ENCODE results near the gene BUB1. TPM values are rescaled to one million over a fixed set of nuclear protein-coding genes. Genes with fewer than 3 reads are reported as not detected.

BUB1 gene
- total and polyA plus RNA-seq, 4 experiments from 2014 or later: 1.2 to 2.9 (median 1.7) TPM; not detected in 1

- H3K4me1 ChIP-seq (ENCODE audit: insufficient read depth, low read length): peaks cover 18% of the 10 kb centered on the region
- H3K9me3 ChIP-seq (ENCODE audit: control insufficient read depth in 1 of 2, low read length in 2 of 2): no peaks in the 10 kb centered on the region
- no peak for DNase-seq
- intact Hi-C loops (cut with micrococcal nuclease): no loop called here
- H3K36me3 ChIP-seq (ENCODE audit: insufficient read depth, low read length): no peaks in the 10 kb centered on the region
- H3K27ac ChIP-seq (ENCODE audit: low read depth, low read length): no peak overlapping the region
- Mint-ChIP-seq H3K27ac (peak overlapping the region in 5 of 7 donors; percentile 50 to 86 (median 56)), H3K9me3 (no peaks in the 10 kb centered on the region), H3K4me1 (peaks cover 9 to 12% (median 10%) of the 10 kb centered on the region in 4 donors), H3K36me3 (no peaks in the 10 kb centered on the region), H3K27me3 (no peaks in the 10 kb centered on the region), H3K4me3 (no peak overlapping the region)
- no peak overlapping the region for H3K4me3 ChIP-seq (ENCODE audit: low read length in 2 of 2)
- POLR2A ChIA-PET (ENCODE audit: partially characterized antibody): interaction anchor here (1.2 kb wide), 1 partner anchor 9 kb away, joined by 4 read pairs; the partner anchor contains the start of gene BUB1
- CTCF ChIA-PET (ENCODE audit: partially characterized antibody): interaction anchor here (1.4 to 1.6 kb wide), 2 partner anchors 11 to 86 kb away, joined by 3 to 6 read pairs; no protein-coding TSS in a partner anchor
- no peaks in the 10 kb centered on the region for H3K27me3 ChIP-seq (ENCODE audit: insufficient read depth, low read length)
These were observed 8.8 kb downstream of the BUB1 start for GRCh38 chr2:110669079-110669478.

- H3K27me3 ChIP-seq (ENCODE audit: insufficient read depth, low read length): no peaks in the 10 kb centered on the region
- H3K36me3 ChIP-seq (ENCODE audit: insufficient read depth, low read length): no peaks in the 10 kb centered on the region
- CTCF ChIA-PET (ENCODE audit: partially characterized antibody): no interaction called here
- no peak overlapping the region for H3K27ac ChIP-seq (ENCODE audit: low read depth, low read length)
- no peak for DNase-seq
- H3K4me3 ChIP-seq (ENCODE audit: low read length in 2 of 2): no peak overlapping the region
- Mint-ChIP-seq H3K27me3 (no peaks in the 10 kb centered on the region), H3K36me3 (no peaks in the 10 kb centered on the region), H3K4me1 (peaks cover 9 to 12% (median 10%) of the 10 kb centered on the region in 4 donors), H3K9me3 (no peaks in the 10 kb centered on the region), H3K4me3 (no peak overlapping the region), H3K27ac (no peak overlapping the region)
- H3K4me1 ChIP-seq (ENCODE audit: insufficient read depth, low read length): peaks cover 18% of the 10 kb centered on the region
- POLR2A ChIA-PET (ENCODE audit: partially characterized antibody): interaction anchor here (0.9 to 1.3 kb wide), 2 partner anchors 9 to 11 kb away, joined by 4 to 5 read pairs; partner anchors contain the start of gene BUB1
- no peaks in the 10 kb centered on the region for H3K9me3 ChIP-seq (ENCODE audit: control insufficient read depth in 1 of 2, low read length in 2 of 2)
- intact Hi-C loops (cut with micrococcal nuclease): no loop called here
These were observed 10.8 kb downstream of the BUB1 start for GRCh38 chr2:110667071-110667470.

- H3K36me3 Mint-ChIP-seq: no peaks in the 10 kb centered on the region
- H3K27ac ChIP-seq (ENCODE audit: low read depth, low read length): no peak overlapping the region
- H3K4me3 ChIP-seq (ENCODE audit: low read length in 2 of 2): no peak overlapping the region
- DNase-seq: no peak
- H3K9me3 Mint-ChIP-seq: no peaks in the 10 kb centered on the region
- peaks cover 15% of the 10 kb centered on the region for H3K4me1 ChIP-seq (ENCODE audit: insufficient read depth, low read length)
- ChIA-PET POLR2A (ENCODE audit: partially characterized antibody) (no interaction called here), CTCF (ENCODE audit: partially characterized antibody) (no interaction called here)
- intact Hi-C loops (cut with micrococcal nuclease): no loop called here
- no peak overlapping the region for H3K27ac Mint-ChIP-seq
- no peaks in the 10 kb centered on the region for H3K9me3 ChIP-seq (ENCODE audit: control insufficient read depth in 1 of 2, low read length in 2 of 2)
- no peak overlapping the region for H3K4me3 Mint-ChIP-seq
- peaks cover 2% of the 10 kb centered on the region for H3K36me3 ChIP-seq (ENCODE audit: insufficient read depth, low read length)
- no peaks in the 10 kb centered on the region for H3K27me3 ChIP-seq (ENCODE audit: insufficient read depth, low read length)
- H3K4me1 Mint-ChIP-seq: peaks cover 7 to 9% (median 8%) of the 10 kb centered on the region in 4 donors
- no peaks in the 10 kb centered on the region for H3K27me3 Mint-ChIP-seq
These were observed 13.7 kb downstream of the BUB1 start for GRCh38 chr2:110664135-110664534.

GRCh38 chr2:110662560-110662959, 15.3 kb downstream of the BUB1 start:
- Histone ChIP-seq H3K27me3 (ENCODE audit: insufficient read depth, low read length) (no peaks in the 10 kb centered on the region), H3K36me3 (ENCODE audit: insufficient read depth, low read length) (peaks cover 4% of the 10 kb centered on the region), H3K4me3 (ENCODE audit: low read length in 2 of 2) (no peak overlapping the region), H3K9me3 (ENCODE audit: control insufficient read depth in 1 of 2, low read length in 2 of 2) (no peaks in the 10 kb centered on the region), H3K27ac (ENCODE audit: low read depth, low read length) (no peak overlapping the region), H3K4me1 (ENCODE audit: insufficient read depth, low read length) (peaks cover 13% of the 10 kb centered on the region)
- Mint-ChIP-seq H3K4me1 (peaks cover 5 to 10% (median 9%) of the 10 kb centered on the region in 4 donors), H3K4me3 (no peak overlapping the region), H3K9me3 (no peaks in the 10 kb centered on the region), H3K27me3 (no peaks in the 10 kb centered on the region), H3K27ac (no peak overlapping the region), H3K36me3 (no peaks in the 10 kb centered on the region)
- intact Hi-C loops (cut with micrococcal nuclease): no loop called here
- ChIA-PET POLR2A (ENCODE audit: partially characterized antibody) (no interaction called here), CTCF (ENCODE audit: partially characterized antibody) (interaction anchor here (1.5 kb wide), 1 partner anchor 17 kb away, joined by 3 read pairs; no protein-coding TSS in a partner anchor)
- DNase-seq: no peak

- Mint-ChIP-seq H3K27me3 (no peaks in the 10 kb centered on the region), H3K36me3 (no peaks in the 10 kb centered on the region), H3K4me3 (no peak overlapping the region), H3K27ac (no peak overlapping the region), H3K9me3 (no peaks in the 10 kb centered on the region), H3K4me1 (peaks cover 7 to 15% (median 14%) of the 10 kb centered on the region in 4 donors)
- Histone ChIP-seq H3K4me1 (ENCODE audit: insufficient read depth, low read length) (peaks cover 16% of the 10 kb centered on the region), H3K27ac (ENCODE audit: low read depth, low read length) (no peak overlapping the region), H3K27me3 (ENCODE audit: insufficient read depth, low read length) (no peaks in the 10 kb centered on the region), H3K4me3 (ENCODE audit: low read length in 2 of 2) (no peak overlapping the region), H3K9me3 (ENCODE audit: control insufficient read depth in 1 of 2, low read length in 2 of 2) (no peaks in the 10 kb centered on the region), H3K36me3 (ENCODE audit: insufficient read depth, low read length) (peaks cover 4% of the 10 kb centered on the region)
- DNase-seq: no peak
- ChIA-PET POLR2A (ENCODE audit: partially characterized antibody) (no interaction called here), CTCF (ENCODE audit: partially characterized antibody) (no interaction called here)
- intact Hi-C loops (cut with micrococcal nuclease): no loop called here
These were observed 17.3 kb downstream of the BUB1 start for GRCh38 chr2:110660558-110660957.

GRCh38 chr2:110659248-110659647, 18.6 kb downstream of the BUB1 start:
- POLR2A ChIA-PET (ENCODE audit: partially characterized antibody): interaction anchor here (2.1 kb wide), 1 partner anchor 19 kb away, joined by 10 read pairs; the partner anchor contains the start of gene BUB1
- Mint-ChIP-seq H3K4me3 (no peak overlapping the region), H3K27ac (peak overlapping the region in 3 of 7 donors; percentile 10 to 76 (median 15)), H3K27me3 (no peaks in the 10 kb centered on the region), H3K9me3 (no peaks in the 10 kb centered on the region), H3K4me1 (peaks cover 7 to 15% (median 14%) of the 10 kb centered on the region in 4 donors), H3K36me3 (no peaks in the 10 kb centered on the region)
- Histone ChIP-seq H3K4me1 (ENCODE audit: insufficient read depth, low read length) (peaks cover 16% of the 10 kb centered on the region), H3K27ac (ENCODE audit: low read depth, low read length) (no peak overlapping the region), H3K36me3 (ENCODE audit: insufficient read depth, low read length) (peaks cover 4% of the 10 kb centered on the region), H3K9me3 (ENCODE audit: control insufficient read depth in 1 of 2, low read length in 2 of 2) (no peaks in the 10 kb centered on the region), H3K27me3 (ENCODE audit: insufficient read depth, low read length) (no peaks in the 10 kb centered on the region), H3K4me3 (ENCODE audit: low read length in 2 of 2) (no peak overlapping the region)
- intact Hi-C loops (cut with micrococcal nuclease): no loop called here
- no peak for DNase-seq
- CTCF ChIA-PET (ENCODE audit: partially characterized antibody): no interaction called here

- Mint-ChIP-seq H3K36me3 (peaks cover 0 to 4% of the 10 kb centered on the region in 2 donors), H3K9me3 (no peaks in the 10 kb centered on the region), H3K4me3 (peak overlapping the region; percentile 10 to 74 (median 64)), H3K27ac (peak overlapping the region; percentile 23 to 88 (median 72)), H3K27me3 (no peaks in the 10 kb centered on the region), H3K4me1 (peaks cover 7 to 15% (median 14%) of the 10 kb centered on the region in 4 donors)
- Histone ChIP-seq H3K36me3 (ENCODE audit: insufficient read depth, low read length) (peaks cover 4% of the 10 kb centered on the region), H3K4me3 (ENCODE audit: low read length in 2 of 2) (no peak overlapping the region), H3K27ac (ENCODE audit: low read depth, low read length) (peak overlapping the region; percentile 1), H3K27me3 (ENCODE audit: insufficient read depth, low read length) (no peaks in the 10 kb centered on the region), H3K4me1 (ENCODE audit: insufficient read depth, low read length) (peaks cover 16% of the 10 kb centered on the region), H3K9me3 (ENCODE audit: control insufficient read depth in 1 of 2, low read length in 2 of 2) (no peaks in the 10 kb centered on the region)
- POLR2A ChIA-PET (ENCODE audit: partially characterized antibody): interaction anchor here (1.8 to 2.1 kb wide), 2 partner anchors 10 to 20 kb away, joined by 5 to 10 read pairs; partner anchors contain the start of gene BUB1
- CTCF ChIA-PET (ENCODE audit: partially characterized antibody): interaction anchor here (1.0 to 1.3 kb wide), 2 partner anchors 11 to 19 kb away, joined by 3 to 6 read pairs; no protein-coding TSS in a partner anchor
- DNase-seq: peak in 4 of 5 donors; percentile 9 to 30 (median 14)
- intact Hi-C loops (cut with micrococcal nuclease): loop anchor here (1.0 kb wide), 1 partner anchor 20 kb away; the partner anchor contains the start of gene BUB1
These were observed 20.0 kb downstream of the BUB1 start for GRCh38 chr2:110657724-110658305.
